Ovary (tissue), 3 donors: ENCODE measurements around the gene EMC6.

Source experiments
- EP300 ChIP-seq: sonication (generic); formaldehyde crosslinking; IDR thresholded peaks from one replicate; pipeline ENCODE4 v1.6.1; 2017; ENCODE audit warnings: antibody characterized with exemption
- TF ChIP-seq, protein P1 (sequence below), 3 donors: fragments of 450-650 bp in 2 of 3; fragments of 200-600 bp in 1 of 3; IDR thresholded peaks; one replicate each; pipeline versions ENCODE4 v1.5.1 to v1.8.0; 2016 to 2022; ENCODE audit warnings: antibody characterized with exemption in 3 of 3, mild to moderate bottlenecking in 1 of 3
- donor health status: DM: no; HTN: no; CAD: no.

DNA sequence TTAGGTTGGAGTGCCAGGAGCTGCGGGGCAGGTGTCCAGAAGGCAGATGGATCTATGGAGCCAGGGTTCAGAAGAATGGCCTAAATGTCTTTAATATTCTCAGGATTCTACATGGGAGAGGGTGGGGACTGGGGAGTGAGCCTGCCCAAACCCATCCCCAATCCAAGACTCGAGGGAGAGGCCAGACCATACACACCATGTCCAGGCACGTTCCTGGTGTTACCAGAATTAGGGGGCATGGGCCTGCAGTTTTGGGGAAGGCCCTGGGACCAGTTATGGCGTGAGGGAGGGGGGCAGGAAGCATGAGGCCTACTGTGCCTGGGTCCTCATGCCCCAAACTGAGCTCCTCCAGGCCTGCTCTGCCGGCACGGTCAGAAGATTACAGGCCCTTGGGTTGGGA lies 2.1 kb upstream of the EMC6 start:
- TF ChIP-seq, protein P1, sequence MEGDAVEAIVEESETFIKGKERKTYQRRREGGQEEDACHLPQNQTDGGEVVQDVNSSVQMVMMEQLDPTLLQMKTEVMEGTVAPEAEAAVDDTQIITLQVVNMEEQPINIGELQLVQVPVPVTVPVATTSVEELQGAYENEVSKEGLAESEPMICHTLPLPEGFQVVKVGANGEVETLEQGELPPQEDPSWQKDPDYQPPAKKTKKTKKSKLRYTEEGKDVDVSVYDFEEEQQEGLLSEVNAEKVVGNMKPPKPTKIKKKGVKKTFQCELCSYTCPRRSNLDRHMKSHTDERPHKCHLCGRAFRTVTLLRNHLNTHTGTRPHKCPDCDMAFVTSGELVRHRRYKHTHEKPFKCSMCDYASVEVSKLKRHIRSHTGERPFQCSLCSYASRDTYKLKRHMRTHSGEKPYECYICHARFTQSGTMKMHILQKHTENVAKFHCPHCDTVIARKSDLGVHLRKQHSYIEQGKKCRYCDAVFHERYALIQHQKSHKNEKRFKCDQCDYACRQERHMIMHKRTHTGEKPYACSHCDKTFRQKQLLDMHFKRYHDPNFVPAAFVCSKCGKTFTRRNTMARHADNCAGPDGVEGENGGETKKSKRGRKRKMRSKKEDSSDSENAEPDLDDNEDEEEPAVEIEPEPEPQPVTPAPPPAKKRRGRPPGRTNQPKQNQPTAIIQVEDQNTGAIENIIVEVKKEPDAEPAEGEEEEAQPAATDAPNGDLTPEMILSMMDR (IDR thresholded peaks at IDR 0.05) = no peak
- TF ChIP-seq EP300 = no peak
